Activated CD4-positive, alpha-beta memory T cell treated with anti-CD3 and anti-CD28 coated beads for 36 hours (primary cell): ENCODE measurements around the gene HSP90AB1. TPM values are rescaled to one million over a fixed set of nuclear protein-coding genes. Genes with fewer than 3 reads are reported as not detected.

Source experiments
- CTCF ChIA-PET: fragments of 350-600 bp; sonication (Branson Sonifier 250); formaldehyde crosslinking; loops from one replicate; lab custom pipeline; 2021; ENCODE audit warnings: antibody characterized with exemption, inconsistent platforms; lab: Charles Lee
- POLR2A ChIA-PET: fragments of 350-600 bp; sonication (Branson Sonifier 250); formaldehyde crosslinking; loops from one replicate; lab custom pipeline; 2021; ENCODE audit warnings: antibody characterized with exemption; lab: Charles Lee
- DNase-seq: peaks from one replicate; pipeline ENCODE4 v3.0.0-alpha.2; 2020
- H3K27ac Mint-ChIP-seq: one replicate; pipeline ENCODE4 v1.8.0; 2021; ENCODE audit warnings: mixed read lengths
- H3K27me3 Mint-ChIP-seq: one replicate; pipeline ENCODE4 v1.8.0; 2021; ENCODE audit warnings: mixed read lengths
- H3K36me3 Mint-ChIP-seq: one replicate; pipeline ENCODE4 v1.8.0; 2021; ENCODE audit warnings: mixed read lengths
- H3K4me1 Mint-ChIP-seq: one replicate; pipeline ENCODE4 v1.8.0; 2021; ENCODE audit warnings: low read depth, mixed read lengths
- H3K4me3 Mint-ChIP-seq: one replicate; pipeline ENCODE4 v1.8.0; 2021; ENCODE audit warnings: mild to moderate bottlenecking, mixed read lengths
- H3K9me3 Mint-ChIP-seq: one replicate; pipeline ENCODE4 v1.8.0; 2021; ENCODE audit warnings: mixed read lengths
- intact Hi-C: fragments of 100-400 bp; cut with micrococcal nuclease; formaldehyde crosslinking; loops from one replicate; pipeline ENCODE4 v1.15.1; 2023
- total RNA-seq, 2 experiments: library from RNA; stranded (reverse); gene quantifications; one replicate each; pipeline ENCODE4 v1.2.3, GENCODE V29; 2021

The HSP90AB1 gene
- total RNA-seq, 2 experiments from 2014 or later = 1,671 to 1,695 TPM

- Mint-ChIP-seq H3K27ac (peak within 1 kb of the TSS; percentile 83), H3K27me3 (no peaks in the 10 kb centered on the region), H3K9me3 (no peaks in the 10 kb centered on the region), H3K4me1 (peaks cover 56% of the 10 kb centered on the region), H3K4me3 (peak within 1 kb of the TSS; percentile 77), H3K36me3 (peaks cover 35% of the 10 kb centered on the region)
- POLR2A ChIA-PET = interaction anchor here (0.8 to 7.5 kb wide), 11 partner anchors 8 to 131 kb away, joined by 3 to 139 read pairs (median 5); partner anchors contain the start of genes CDC5L, HSP90AB1 and SLC29A1
- intact Hi-C loops = loop anchor here (1.0 kb wide), 3 partner anchors 8 to 36 kb away; partner anchors contain the start of genes HSP90AB1 and NFKBIE
- CTCF ChIA-PET = interaction anchor here (0.7 to 4.5 kb wide), 19 partner anchors 10 to 532 kb away, joined by 3 to 49 read pairs (median 6); partner anchors contain the start of genes AARS2, HSP90AB1 and SLC29A1
- peak; percentile 76 for DNase-seq
Observed at GRCh38 chr6:44257025-44257752, 10.3 kb downstream of the HSP90AB1 start, which contains the start of gene SLC35B2. Gene SLC35B2, minus strand, starts transcription at chr6:44257528. Its CDS starts 118 bp downstream, at chr6:44257410.

GRCh38 chr6:44257753-44258324, 10.9 kb downstream of the HSP90AB1 start:
- ChIA-PET CTCF (interaction anchor here (1.3 to 4.5 kb wide), 7 partner anchors 10 to 85 kb away, joined by 7 to 49 read pairs (median 15); partner anchors contain the start of genes HSP90AB1 and SLC29A1), POLR2A (interaction anchor here (1.5 to 7.5 kb wide), 4 partner anchors 11 to 126 kb away, joined by 5 to 139 read pairs (median 6); partner anchors contain the start of genes HSP90AB1 and SLC29A1)
- Mint-ChIP-seq H3K36me3 (peaks cover 36% of the 10 kb centered on the region), H3K9me3 (no peaks in the 10 kb centered on the region), H3K4me3 (peak overlapping the region; percentile 77), H3K27ac (peak overlapping the region; percentile 83), H3K4me1 (peaks cover 59% of the 10 kb centered on the region), H3K27me3 (no peaks in the 10 kb centered on the region)
- DNase-seq = no peak
- intact Hi-C loops = loop anchor here (1.0 kb wide), 3 partner anchors 7 to 37 kb away; partner anchors contain the start of genes HSP90AB1 and NFKBIE

- POLR2A ChIA-PET = interaction anchor here (7.5 kb wide), 1 partner anchor 12 kb away, joined by 139 read pairs; the partner anchor contains the start of gene HSP90AB1
- no peaks in the 10 kb centered on the region for H3K27me3 Mint-ChIP-seq
- H3K4me3 Mint-ChIP-seq = peak overlapping the region; percentile 37
- peaks cover 36% of the 10 kb centered on the region for H3K36me3 Mint-ChIP-seq
- H3K9me3 Mint-ChIP-seq = no peaks in the 10 kb centered on the region
- no peak for DNase-seq
- CTCF ChIA-PET = interaction anchor here (0.6 to 4.1 kb wide), 2 partner anchors 11 to 33 kb away, joined by 3 to 49 read pairs; partner anchors contain the start of gene HSP90AB1
- peak overlapping the region; percentile 83 for H3K27ac Mint-ChIP-seq
- H3K4me1 Mint-ChIP-seq = peaks cover 60% of the 10 kb centered on the region
- intact Hi-C loops = no loop called here
Observed at GRCh38 chr6:44258325-44258863, 11.5 kb downstream of the HSP90AB1 start.

- intact Hi-C loops = no loop called here
- Mint-ChIP-seq H3K9me3 (no peaks in the 10 kb centered on the region), H3K36me3 (peaks cover 34% of the 10 kb centered on the region), H3K4me1 (peaks cover 59% of the 10 kb centered on the region), H3K27ac (peak overlapping the region; percentile 83), H3K27me3 (no peaks in the 10 kb centered on the region), H3K4me3 (no peak overlapping the region)
- CTCF ChIA-PET = interaction anchor here (0.6 to 4.1 kb wide), 2 partner anchors 12 to 34 kb away, joined by 3 to 49 read pairs; partner anchors contain the start of gene HSP90AB1
- DNase-seq = no peak
- POLR2A ChIA-PET = interaction anchor here (7.5 kb wide), 1 partner anchor 12 kb away, joined by 139 read pairs; the partner anchor contains the start of gene HSP90AB1
Observed at GRCh38 chr6:44258921-44259320, 12.0 kb downstream of the HSP90AB1 start.

- CTCF ChIA-PET = no interaction called here
- Mint-ChIP-seq H3K9me3 (no peaks in the 10 kb centered on the region), H3K4me1 (peaks cover 51% of the 10 kb centered on the region), H3K27me3 (no peaks in the 10 kb centered on the region), H3K36me3 (peaks cover 28% of the 10 kb centered on the region), H3K4me3 (no peak overlapping the region), H3K27ac (no peak overlapping the region)
- POLR2A ChIA-PET = interaction anchor here (0.5 to 7.5 kb wide), 2 partner anchors 13 to 642 kb away, joined by 5 to 139 read pairs; partner anchors contain the start of gene HSP90AB1
- DNase-seq = no peak
- intact Hi-C loops = no loop called here
Observed at GRCh38 chr6:44260011-44260410, 13.1 kb downstream of the HSP90AB1 start.

GRCh38 chr6:44260451-44261297, 13.8 kb downstream of the HSP90AB1 start:
- CTCF ChIA-PET = interaction anchor here (1.2 to 2.2 kb wide), 2 partner anchors 36 to 53 kb away, joined by 3 to 5 read pairs; partner anchors contain the start of gene AARS2
- intact Hi-C loops = no loop called here
- POLR2A ChIA-PET = interaction anchor here (0.5 to 7.5 kb wide), 3 partner anchors 13 to 643 kb away, joined by 5 to 139 read pairs (median 79); partner anchors contain the start of gene HSP90AB1
- Mint-ChIP-seq H3K27ac (no peak overlapping the region), H3K9me3 (no peaks in the 10 kb centered on the region), H3K36me3 (peaks cover 27% of the 10 kb centered on the region), H3K4me1 (peaks cover 46% of the 10 kb centered on the region), H3K27me3 (no peaks in the 10 kb centered on the region), H3K4me3 (no peak overlapping the region)
- no peak for DNase-seq

GRCh38 chr6:44261581-44261980, 14.7 kb downstream of the HSP90AB1 start:
- Mint-ChIP-seq H3K4me3 (no peak overlapping the region), H3K36me3 (peaks cover 27% of the 10 kb centered on the region), H3K27ac (no peak overlapping the region), H3K27me3 (no peaks in the 10 kb centered on the region), H3K4me1 (peaks cover 43% of the 10 kb centered on the region), H3K9me3 (no peaks in the 10 kb centered on the region)
- ChIA-PET POLR2A (interaction anchor here (0.7 to 4.7 kb wide), 2 partner anchors 10 to 14 kb away, joined by 4 to 79 read pairs; partner anchors contain the start of gene HSP90AB1), CTCF (interaction anchor here (0.8 to 2.2 kb wide), 6 partner anchors 10 to 89 kb away, joined by 3 to 9 read pairs (median 4); partner anchors contain the start of genes AARS2 and SLC29A1)
- no peak for DNase-seq
- intact Hi-C loops = no loop called here

- peak overlapping the region; percentile 94 for H3K27ac Mint-ChIP-seq
- H3K4me1 Mint-ChIP-seq = peaks cover 42% of the 10 kb centered on the region
- DNase-seq = no peak
- peaks cover 27% of the 10 kb centered on the region for H3K36me3 Mint-ChIP-seq
- ChIA-PET POLR2A (interaction anchor here (0.7 to 4.7 kb wide), 2 partner anchors 11 to 15 kb away, joined by 4 to 79 read pairs; partner anchors contain the start of gene HSP90AB1), CTCF (interaction anchor here (0.8 to 2.2 kb wide), 7 partner anchors 17 to 90 kb away, joined by 3 to 9 read pairs (median 4); partner anchors contain the start of genes AARS2 and SLC29A1)
- H3K9me3 Mint-ChIP-seq = no peaks in the 10 kb centered on the region
- intact Hi-C loops = no loop called here
- peak overlapping the region; percentile 97 for H3K4me3 Mint-ChIP-seq
- no peaks in the 10 kb centered on the region for H3K27me3 Mint-ChIP-seq
Observed at GRCh38 chr6:44262467-44263353, 15.8 kb downstream of the HSP90AB1 start.

GRCh38 chr6:44263354-44264100, 16.6 kb downstream of the HSP90AB1 start:
- peaks cover 35% of the 10 kb centered on the region for H3K4me1 Mint-ChIP-seq
- H3K27me3 Mint-ChIP-seq = peaks cover 1% of the 10 kb centered on the region
- peaks cover 27% of the 10 kb centered on the region for H3K36me3 Mint-ChIP-seq
- H3K27ac Mint-ChIP-seq = peak overlapping the region; percentile 94
- no peaks in the 10 kb centered on the region for H3K9me3 Mint-ChIP-seq
- intact Hi-C loops = loop anchor here (2.0 kb wide), 2 partner anchors 27 to 41 kb away; partner anchors contain the start of gene SLC29A1
- peak overlapping the region; percentile 97 for H3K4me3 Mint-ChIP-seq
- ChIA-PET POLR2A (interaction anchor here (1.0 to 4.7 kb wide), 5 partner anchors 9 to 40 kb away, joined by 3 to 79 read pairs (median 4); partner anchors contain the start of genes HSP90AB1 and SLC29A1), CTCF (interaction anchor here (0.6 to 5.8 kb wide), 9 partner anchors 8 to 91 kb away, joined by 3 to 68 read pairs (median 9); partner anchors contain the start of genes AARS2, HSP90AB1 and SLC29A1)
- peak; percentile 68 for DNase-seq
